Ovary (tissue), 9 donors: ENCODE measurements around the gene TKFC. TPM values are rescaled to one million over a fixed set of nuclear protein-coding genes. Genes with fewer than 3 reads are reported as not detected.

Experiments
- DNase-seq, 5 donors: peaks; one replicate each; pipeline ENCODE4 v3.0.0-alpha.2; 2019 to 2020
- H3K27ac ChIP-seq, 2 donors: fragments of 200-600 bp; one replicate each; pipeline versions ENCODE4 v1.5.1 to v1.8.0; 2019 to 2022
- H3K27me3 ChIP-seq: fragments of 200-600 bp; one replicate; pipeline ENCODE4 v1.8.0; 2022
- H3K36me3 ChIP-seq: fragments of 200-600 bp; sonication (generic); one replicate; pipeline ENCODE4 v1.5.1; 2019
- H3K4me1 ChIP-seq: one replicate; pipeline ENCODE4 v1.8.1; 2013; ENCODE audit warnings: mild to moderate bottlenecking, moderate library complexity; ENCODE audit not compliant: insufficient read depth
- H3K4me3 ChIP-seq: fragments of 200-600 bp; sonication (generic); one replicate; pipeline ENCODE4 v1.5.1; 2017
- H3K9me3 ChIP-seq, 2 donors: fragments of 200-600 bp in 1 of 2; sonication (generic) in 1 of 2; one replicate each; pipeline versions ENCODE4 v1.5.1 to v1.8.1; 2013 to 2019; ENCODE audit warnings: mild to moderate bottlenecking in 1 of 2, moderate library complexity in 1 of 2
- EP300 ChIP-seq: sonication (generic); formaldehyde crosslinking; IDR thresholded peaks from one replicate; pipeline ENCODE4 v1.6.1; 2017; ENCODE audit warnings: antibody characterized with exemption
- POLR2A ChIP-seq: fragments of 450-650 bp; IDR thresholded peaks from one replicate; pipeline ENCODE4 v1.6.1; 2017; ENCODE audit warnings: antibody characterized with exemption, mild to moderate bottlenecking, moderate library complexity
- WGBS, 3 donors: extraction: QIAGEN DNeasy Blood & Tissue Kit in 1 of 3; methylation state at CpG; one replicate each; pipeline versions ENCODE4 v1.1.5 to v1.1.7; 2013 to 2017; 5-methylcytosine and 5-hydroxymethylcytosine counted together
- intact Hi-C, 4 donors: fragments of 100-400 bp; cut with DNase I; formaldehyde crosslinking; loops; one replicate each; pipeline versions ENCODE4 v1.11.0 to v1.15.1; 2022 to 2023
- polyA plus RNA-seq, 2 donors: library from polyadenylated mRNA; stranded (reverse); fragments of 200-250 nt in 1 of 2; fragments of 350-450 nt in 1 of 2; fragmentation: Illumina TruSeq in 1 of 2; extraction: RNeasy Lipid Tissue Mini Kit (QIAGEN cat#74804) in 1 of 2; gene quantifications; one replicate each; pipeline ENCODE4 v1.2.3, GENCODE V29; 2013 to 2014
- total RNA-seq, 7 donors: library from RNA; depleted of rRNA in 2 of 7; stranded (reverse); fragments of >200 nt in 2 of 7; fragmentation: NEBNext Ultra II Directional in 3 of 7; extraction: Animal tissue kit (Norgen Biotek cat#: 25700) in 3 of 7; gene quantifications; one replicate each; pipeline versions ENCODE4 v1.1.0 to v1.2.4, GENCODE V29; 2016 to 2023
- TF ChIP-seq, protein P1 (sequence below), 3 donors: fragments of 450-650 bp in 2 of 3; fragments of 200-600 bp in 1 of 3; IDR thresholded peaks; one replicate each; pipeline versions ENCODE4 v1.5.1 to v1.8.0; 2016 to 2022; ENCODE audit warnings: antibody characterized with exemption in 3 of 3, mild to moderate bottlenecking in 1 of 3
- donor health status: DM: no; HTN: no; CAD: no; lungs with moderate emphysema.
- donor health status: DM: no; HTN: no; CAD: no.
- donor health status: Bipolar disorder and iron deficiency.
- donor health status: DM: yes; HTN: yes; CAD: no.
- donor health status: DM: no; HTN: no; CAD: no.
- donor health status: DM: yes; HTN: yes; CAD: no.

Gene TKFC
- total and polyA plus RNA-seq, 9 donors = 19.0 to 41.4 (median 30.4) TPM

DNA sequence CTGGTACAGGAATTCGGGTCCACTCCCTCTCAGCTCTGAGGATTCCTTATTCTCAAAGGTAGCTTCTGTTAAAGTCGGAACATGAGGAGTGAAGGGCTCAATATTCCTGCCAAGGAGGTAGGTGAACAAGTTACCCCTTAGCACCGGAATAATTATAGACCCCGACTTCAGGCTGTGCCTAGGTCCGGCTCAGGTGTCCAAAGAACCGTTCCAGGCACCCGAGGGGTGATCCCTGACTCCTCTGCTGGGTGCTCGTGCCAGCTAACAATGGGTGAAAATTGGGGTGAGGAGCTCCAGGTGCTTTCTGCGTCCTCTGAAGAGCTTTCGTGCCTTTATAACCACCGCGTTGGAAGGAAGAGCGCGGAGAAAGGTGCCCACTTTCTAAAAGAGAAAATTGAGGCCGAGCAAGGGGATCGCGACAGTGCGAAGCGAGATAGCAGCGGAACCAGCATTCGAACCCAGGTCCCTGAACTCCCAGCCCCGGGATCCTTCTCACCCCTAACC lies 28.3 kb downstream of the TKFC start:
- DNase-seq = no peak
- Histone ChIP-seq H3K4me1 (peaks cover 2% of the 10 kb centered on the region), H3K4me3 (peak overlapping the region; percentile 61), H3K9me3 (no peaks in the 10 kb centered on the region), H3K27ac (peak overlapping the region; percentile 93 to 100), H3K27me3 (no peaks in the 10 kb centered on the region), H3K36me3 (no peaks in the 10 kb centered on the region)
- whole genome bisulfite sequencing, 3 donors = 0 to 2% (median 1%) methylated on average over 22 of the region's 22 CpGs
- TF ChIP-seq EP300 (no peak), POLR2A (no peak)
- TF ChIP-seq, protein P1, sequence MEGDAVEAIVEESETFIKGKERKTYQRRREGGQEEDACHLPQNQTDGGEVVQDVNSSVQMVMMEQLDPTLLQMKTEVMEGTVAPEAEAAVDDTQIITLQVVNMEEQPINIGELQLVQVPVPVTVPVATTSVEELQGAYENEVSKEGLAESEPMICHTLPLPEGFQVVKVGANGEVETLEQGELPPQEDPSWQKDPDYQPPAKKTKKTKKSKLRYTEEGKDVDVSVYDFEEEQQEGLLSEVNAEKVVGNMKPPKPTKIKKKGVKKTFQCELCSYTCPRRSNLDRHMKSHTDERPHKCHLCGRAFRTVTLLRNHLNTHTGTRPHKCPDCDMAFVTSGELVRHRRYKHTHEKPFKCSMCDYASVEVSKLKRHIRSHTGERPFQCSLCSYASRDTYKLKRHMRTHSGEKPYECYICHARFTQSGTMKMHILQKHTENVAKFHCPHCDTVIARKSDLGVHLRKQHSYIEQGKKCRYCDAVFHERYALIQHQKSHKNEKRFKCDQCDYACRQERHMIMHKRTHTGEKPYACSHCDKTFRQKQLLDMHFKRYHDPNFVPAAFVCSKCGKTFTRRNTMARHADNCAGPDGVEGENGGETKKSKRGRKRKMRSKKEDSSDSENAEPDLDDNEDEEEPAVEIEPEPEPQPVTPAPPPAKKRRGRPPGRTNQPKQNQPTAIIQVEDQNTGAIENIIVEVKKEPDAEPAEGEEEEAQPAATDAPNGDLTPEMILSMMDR (IDR thresholded peaks at IDR 0.05) = no peak
- intact Hi-C loops = no loop called here

DNA sequence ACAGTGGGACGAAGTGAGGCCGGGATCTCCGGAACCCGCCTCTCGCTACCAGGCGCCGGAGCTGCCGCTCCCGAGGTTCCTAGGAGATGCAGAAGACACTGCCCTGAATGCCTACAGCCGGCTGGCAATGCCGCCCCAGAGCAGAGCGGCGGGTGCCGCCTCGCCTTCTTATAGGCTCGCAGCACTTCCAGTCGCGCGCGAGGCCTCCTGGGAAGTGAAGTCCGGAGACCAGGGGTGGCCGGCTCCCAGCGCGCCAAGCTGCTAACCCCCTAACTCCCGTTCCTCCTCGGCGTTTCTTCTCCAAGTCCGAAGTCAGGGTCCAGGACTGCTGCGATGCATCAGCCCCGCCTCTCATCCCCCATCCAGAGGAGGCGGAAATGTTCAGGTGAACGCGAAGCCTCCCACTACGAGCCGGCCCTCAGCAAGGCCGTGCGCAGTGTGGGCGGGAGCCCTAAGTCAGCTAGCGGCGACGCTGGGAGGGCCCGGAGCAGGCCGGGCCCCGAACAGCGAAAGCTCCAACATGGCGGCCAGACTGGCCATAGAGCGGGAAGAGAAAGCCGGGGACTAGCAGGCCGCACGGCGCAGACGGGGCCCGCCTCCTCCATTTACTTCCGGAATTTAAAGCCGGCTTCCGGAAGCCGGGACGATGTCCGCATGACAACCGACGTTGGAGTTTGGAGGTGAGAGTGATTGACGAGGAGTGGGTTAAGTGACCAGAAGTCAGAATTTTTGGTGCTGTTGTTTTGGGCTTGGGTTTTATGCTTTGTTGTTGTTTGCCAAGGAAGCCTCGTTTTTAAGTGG lies 28.9 kb downstream of the TKFC start, which contains the start of the genes CYB561A3 and TMEM138:
CYB561A3 (minus strand) TSS at position 142 of the 801 bp plus-strand sequence. CDS start 5,169 bp downstream, outside the sequence.
TMEM138 (plus strand) TSS at position 634 of the 801 bp plus-strand sequence. CDS start 2,017 bp downstream, outside the sequence.
- no peaks in the 10 kb centered on the region for H3K36me3 ChIP-seq
- H3K4me3 ChIP-seq = peak within 1 kb of the TSS; percentile 61
- H3K9me3 ChIP-seq = no peaks in the 10 kb centered on the region
- peaks cover 2% of the 10 kb centered on the region for H3K4me1 ChIP-seq
- peak; percentile 88 to 92 (median 90) for DNase-seq
- intact Hi-C loops = no loop called here
- peak within 1 kb of the TSS; percentile 93 to 100 for H3K27ac ChIP-seq
- 0% methylated on average over 55 to 63 of the region's 63 CpGs for WGBS, 3 donors
- TF ChIP-seq EP300 (no peak), POLR2A (peak; percentile 54)
- TF ChIP-seq, protein P1 (IDR thresholded peaks at IDR 0.05) = no peak
- H3K27me3 ChIP-seq = no peaks in the 10 kb centered on the region

DNA sequence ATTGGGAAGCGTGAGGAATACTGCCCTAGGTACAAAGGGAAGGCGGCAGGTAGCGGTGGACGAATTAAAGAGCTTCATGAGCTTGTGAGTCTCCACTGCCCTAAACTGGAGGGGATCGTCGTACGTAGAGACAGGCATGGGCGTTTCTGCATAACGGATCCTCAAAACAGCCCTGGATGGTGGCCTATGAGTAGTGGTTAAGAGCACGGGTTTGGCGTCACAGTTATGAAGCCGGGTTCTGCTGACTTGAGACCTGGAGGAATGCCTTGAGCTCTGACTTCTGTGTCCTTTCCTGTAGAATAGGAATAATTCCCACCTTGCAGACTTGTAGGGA lies 29.5 kb downstream of the TKFC start:
- 0 to 2% (median 0%) methylated on average over 12 of the region's 12 CpGs for WGBS, 3 donors
- TF ChIP-seq, protein P1 (IDR thresholded peaks at IDR 0.05) = no peak
- TF ChIP-seq EP300 (no peak), POLR2A (no peak)
- Histone ChIP-seq H3K27ac (peak overlapping the region; percentile 93 to 100), H3K4me1 (peaks cover under 1% of the 10 kb centered on the region), H3K36me3 (no peaks in the 10 kb centered on the region), H3K27me3 (no peaks in the 10 kb centered on the region), H3K9me3 (no peaks in the 10 kb centered on the region), H3K4me3 (peak overlapping the region; percentile 61)
- intact Hi-C loops = no loop called here
- no peak for DNase-seq

DNA sequence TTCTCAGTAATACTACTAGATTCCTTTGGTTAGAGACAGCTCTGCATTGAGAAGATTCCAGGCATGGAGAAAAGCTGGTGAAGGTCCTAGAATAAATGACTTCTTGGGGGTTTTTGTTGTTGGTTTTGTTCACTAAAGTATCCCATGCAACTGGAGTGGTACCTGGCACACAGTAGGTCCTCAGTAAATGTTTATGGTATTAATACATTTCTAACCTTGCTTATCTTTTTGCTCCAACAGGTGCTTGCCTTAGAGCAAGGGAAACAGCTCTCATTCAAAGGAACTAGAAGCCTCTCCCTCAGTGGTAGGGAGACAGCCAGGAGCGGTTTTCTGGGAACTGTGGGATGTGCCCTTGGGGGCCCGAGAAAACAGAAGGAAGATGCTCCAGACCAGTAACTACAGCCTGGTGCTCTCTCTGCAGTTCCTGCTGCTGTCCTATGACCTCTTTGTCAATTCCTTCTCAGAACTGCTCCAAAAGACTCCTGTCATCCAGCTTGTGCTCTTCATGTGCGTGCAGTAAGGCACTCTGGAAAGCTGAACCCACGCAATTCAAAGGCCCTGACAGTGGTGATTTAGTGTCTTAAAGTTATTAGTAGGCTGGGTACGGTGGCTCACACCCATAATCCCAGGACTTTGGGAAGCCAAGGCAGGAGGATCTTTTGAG lies 31.1 kb downstream of the TKFC start:
- Histone ChIP-seq H3K36me3 (no peaks in the 10 kb centered on the region), H3K27me3 (no peaks in the 10 kb centered on the region), H3K4me1 (peaks cover 8% of the 10 kb centered on the region), H3K9me3 (no peaks in the 10 kb centered on the region), H3K27ac (no peak overlapping the region), H3K4me3 (no peak overlapping the region)
- 84 to 90% (median 88%) methylated on average over 5 of the region's 5 CpGs for WGBS, 3 donors
- TF ChIP-seq EP300 (no peak), POLR2A (no peak)
- TF ChIP-seq, protein P1 (IDR thresholded peaks at IDR 0.05) = no peak
- no peak for DNase-seq
- intact Hi-C loops = no loop called here
